Aorta (tissue), 5 donors: ENCODE data around the gene MRPL24. TPM values are rescaled to one million over a fixed set of nuclear protein-coding genes. Genes with fewer than 3 reads are reported as not detected.
A peak's percentile ranks its signal among the peaks of the same experiment; 100 is the strongest.

ENCODE experiments used
- ATAC-seq: fragments of 200-7000 bp; cut with Tn5 transposase; one replicate; pipeline ENCODE4 v1.9.1; 2022; ENCODE audit warnings: moderate library complexity; ENCODE audit not compliant: low FRiP score
- DNase-seq, 2 donors: peaks; one replicate each; pipeline ENCODE4 v3.0.0-alpha.2; 2020
- H3K27ac ChIP-seq, 2 donors: one replicate each; pipeline ENCODE4 v1.5.1; 2013; ENCODE audit warnings: low read length in 2 of 2, mild to moderate bottlenecking in 2 of 2, moderate library complexity in 2 of 2, control low read depth in 1 of 2, inconsistent platforms in 1 of 2, low read depth in 1 of 2
- H3K27me3 ChIP-seq, 2 donors: one replicate each; pipeline ENCODE4 v1.6.1; 2013; ENCODE audit warnings: control low read depth in 1 of 2, low read length in 1 of 2, mild to moderate bottlenecking in 1 of 2, moderate library complexity in 1 of 2; ENCODE audit not compliant: insufficient read depth in 2 of 2, control insufficient read depth in 1 of 2
- H3K36me3 ChIP-seq, 2 donors: one replicate each; pipeline ENCODE4 v1.6.1; 2013; ENCODE audit warnings: control low read depth in 1 of 2, low read length in 1 of 2, mild to moderate bottlenecking in 1 of 2; ENCODE audit not compliant: insufficient read depth in 2 of 2, control insufficient read depth in 1 of 2
- H3K4me1 ChIP-seq, 2 donors: one replicate each; pipeline ENCODE4 v1.6.1; 2013; ENCODE audit warnings: low read length in 2 of 2, control low read depth in 1 of 2, mild to moderate bottlenecking in 1 of 2, moderate library complexity in 1 of 2; ENCODE audit not compliant: insufficient read depth in 2 of 2, control insufficient read depth in 1 of 2
- H3K4me3 ChIP-seq, 2 donors: one replicate each; pipeline ENCODE4 v1.5.1; 2013; ENCODE audit warnings: low read length in 2 of 2, control low read depth in 1 of 2, mild to moderate bottlenecking in 1 of 2
- H3K9me3 ChIP-seq: one replicate; pipeline ENCODE4 v1.6.1; 2013; ENCODE audit warnings: mild to moderate bottlenecking, low read length; ENCODE audit not compliant: control insufficient read depth
- WGBS, 2 donors: extraction: QIAGEN DNeasy Blood & Tissue Kit; methylation state at CpG; one replicate each; pipeline ENCODE4 v1.1.7; 2013; 5-methylcytosine and 5-hydroxymethylcytosine counted together
- intact Hi-C, 2 donors: fragments of 100-400 bp; cut with DNase I; formaldehyde crosslinking; loops; one replicate each; pipeline versions ENCODE4 v1.14.2 to v1.15.0; 2022
- polyA plus RNA-seq, 2 donors: library from polyadenylated mRNA; stranded (reverse); fragments of 200-250 nt; gene quantifications; one replicate each; pipeline ENCODE4 v1.2.3, GENCODE V29; 2013
- total RNA-seq, 2 donors: library from RNA; stranded (reverse); fragmentation: NEBNext Ultra II Directional; extraction: Animal tissue kit (Norgen Biotek cat#: 25700); gene quantifications; one replicate each; pipeline ENCODE4 v1.2.1, GENCODE V29; 2021
- donor health status: healthy with polysubstance abuse.
- donor health status: Bipolar disorder and iron deficiency.
- donor health status: DM: no; HTN: no; CAD: no.
- donor health status: DM: no; HTN: no; CAD: no.
- donor health status: DM: yes; HTN: yes; CAD: no.

Gene MRPL24
- total and polyA plus RNA-seq, 4 donors, result 44.0 to 73.1 (median 57.3) TPM

DNA sequence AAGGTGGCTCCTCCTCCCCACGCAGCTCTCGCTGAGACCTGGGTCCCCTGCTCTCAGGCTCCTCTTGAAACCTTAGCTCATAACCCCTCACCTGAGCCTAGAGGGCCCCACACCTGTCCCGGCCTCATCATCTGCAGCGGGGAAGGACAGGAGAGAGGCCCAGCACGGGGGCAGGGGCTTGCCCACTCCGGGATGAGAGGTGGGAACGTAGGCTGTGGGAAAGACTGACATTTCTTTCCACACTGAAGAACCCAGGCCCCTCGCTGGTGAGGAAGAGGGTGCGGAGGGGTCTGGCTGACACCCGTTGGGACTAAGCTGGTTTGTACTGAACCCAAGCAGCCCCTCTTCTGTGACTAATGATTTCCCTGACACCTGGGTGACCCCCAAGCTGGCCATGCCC lies 49.7 kb downstream of the MRPL24 start:
- H3K27me3 ChIP-seq, result no peaks in the 10 kb centered on the region
- H3K9me3 ChIP-seq, result no peaks in the 10 kb centered on the region
- H3K4me3 ChIP-seq, result no peak overlapping the region
- DNase-seq (no peak), ATAC-seq (no peak)
- WGBS, 2 donors, result 77 to 80% methylated on average over 10 of the region's 10 CpGs
- H3K27ac ChIP-seq, result no peak overlapping the region
- no peaks in the 10 kb centered on the region for H3K4me1 ChIP-seq
- intact Hi-C loops, result loop anchor here in 1 of 2 donors (10.0 kb wide), 1 partner anchor 194 kb away; no protein-coding TSS in a partner anchor
- H3K36me3 ChIP-seq, result no peaks in the 10 kb centered on the region

- no peak for ATAC-seq
- no peaks in the 10 kb centered on the region for H3K36me3 ChIP-seq
- no peaks in the 10 kb centered on the region for H3K27me3 ChIP-seq
- 56 to 59% methylated on average over 8 of the region's 8 CpGs for WGBS, 2 donors
- no peak overlapping the region for H3K4me3 ChIP-seq
- H3K4me1 ChIP-seq, result no peaks in the 10 kb centered on the region
- no peaks in the 10 kb centered on the region for H3K9me3 ChIP-seq
- no peak overlapping the region for H3K27ac ChIP-seq
- DNase-seq, result no peak
- intact Hi-C loops, result loop anchor here in 1 of 2 donors (10.0 kb wide), 1 partner anchor 194 kb away; no protein-coding TSS in a partner anchor
Measured at GRCh38 chr1:156690675-156691036, 50.2 kb downstream of the MRPL24 start.

GRCh38 chr1:156689953-156690674 lies 50.8 kb downstream of the MRPL24 start:
- 18% methylated on average over 10 of the region's 10 CpGs for WGBS, 2 donors
- DNase-seq, result no peak
- Histone ChIP-seq H3K4me3 (no peak overlapping the region), H3K27me3 (no peaks in the 10 kb centered on the region), H3K27ac (no peak overlapping the region), H3K9me3 (no peaks in the 10 kb centered on the region), H3K36me3 (no peaks in the 10 kb centered on the region), H3K4me1 (no peaks in the 10 kb centered on the region)
- intact Hi-C loops, result loop anchor here (1.0 to 10.0 kb wide), 5 partner anchors 35 to 202 kb away; partner anchors contain the start of genes PEAR1 (in 1 of the 2) and PRCC (in 1 of the 2)
- ATAC-seq, result no peak

GRCh38 chr1:156689035-156689952 lies 51.6 kb downstream of the MRPL24 start:
- Histone ChIP-seq H3K27ac (no peak overlapping the region), H3K4me3 (no peak overlapping the region), H3K36me3 (no peaks in the 10 kb centered on the region), H3K4me1 (no peaks in the 10 kb centered on the region), H3K27me3 (no peaks in the 10 kb centered on the region), H3K9me3 (no peaks in the 10 kb centered on the region)
- peak; percentile 86 to 91 for DNase-seq
- intact Hi-C loops, result loop anchor here (1.0 to 10.0 kb wide), 4 partner anchors 36 to 203 kb away; partner anchors contain the start of genes PEAR1 (in 1 of the 2) and PRCC (in 1 of the 2)
- 1% methylated on average over 23 of the region's 23 CpGs for WGBS, 2 donors
- peak; percentile 93 for ATAC-seq

Other genes starting within 250 kb of the MRPL24 start
- gene MEF2D, start 240.3 kb downstream of the MRPL24 start, total RNA-seq, result 10 to 100 TPM; 82.1 to 95.8 TPM
- gene MEF2D, start 240.3 kb downstream of the MRPL24 start, polyA plus RNA-seq, result 10 to 100 TPM in 1 of 2 donors, 1 to 10 TPM in 1; 8.1 to 27.4 TPM
- 1 to 10 TPM in 1 of 2 donors, under 1 TPM in 1; 0.58 to 2.3 TPM for gene IQGAP3, start 168.5 kb downstream of the MRPL24 start, total RNA-seq
- gene IQGAP3, start 168.5 kb downstream of the MRPL24 start, polyA plus RNA-seq, result under 1 TPM; 0.10 to 0.38 TPM
- gene TTC24, start 161.4 kb downstream of the MRPL24 start, total RNA-seq, result under 1 TPM in 1 of 2 donors, not detected in 1; 0.36 TPM
- not detected for gene TTC24, start 161.4 kb downstream of the MRPL24 start, polyA plus RNA-seq
- 10 to 100 TPM; 41.5 to 46.0 TPM for gene NAXE, start 149.3 kb downstream of the MRPL24 start, total RNA-seq
- gene NAXE, start 149.3 kb downstream of the MRPL24 start, polyA plus RNA-seq, result 10 to 100 TPM; 67.7 to 69.4 TPM
- gene GPATCH4, start 139.6 kb downstream of the MRPL24 start, total RNA-seq, result 10 to 100 TPM; 15.6 to 24.0 TPM
- 10 to 100 TPM; 12.2 to 22.4 TPM for gene GPATCH4, start 139.6 kb downstream of the MRPL24 start, polyA plus RNA-seq
- under 1 TPM; 0.39 to 0.94 TPM for gene HAPLN2, start 121.7 kb downstream of the MRPL24 start, total RNA-seq
- under 1 TPM in 1 of 2 donors, not detected in 1; 0.13 TPM for gene HAPLN2, start 121.7 kb downstream of the MRPL24 start, polyA plus RNA-seq
- gene BCAN, start 99.0 kb downstream of the MRPL24 start, total RNA-seq, result under 1 TPM in 1 of 2 donors, not detected in 1; 0.36 TPM
- under 1 TPM in 1 of 2 donors, not detected in 1; 0.95 TPM for gene BCAN, start 99.0 kb downstream of the MRPL24 start, polyA plus RNA-seq
- gene NES, start 63.7 kb downstream of the MRPL24 start, total RNA-seq, result 10 to 100 TPM; 47.9 to 57.2 TPM
- 1 to 10 TPM; 5.5 to 8.0 TPM for gene NES, start 63.7 kb downstream of the MRPL24 start, polyA plus RNA-seq
- 10 to 100 TPM in 1 of 2 donors, 1 to 10 TPM in 1; 3.8 to 34.4 TPM for gene CRABP2, start 35.5 kb downstream of the MRPL24 start, total RNA-seq
- 1 to 10 TPM; 6.5 to 7.8 TPM for gene CRABP2, start 35.5 kb downstream of the MRPL24 start, polyA plus RNA-seq
- gene METTL25B, start 12.6 kb downstream of the MRPL24 start, total RNA-seq, result 10 to 100 TPM; 20.7 to 33.6 TPM
- 10 to 100 TPM; 24.2 to 46.2 TPM for gene METTL25B, start 12.6 kb downstream of the MRPL24 start, polyA plus RNA-seq
- 10 to 100 TPM; 20.6 to 26.9 TPM for gene ISG20L2, start 12.3 kb downstream of the MRPL24 start, total RNA-seq
- gene ISG20L2, start 12.3 kb downstream of the MRPL24 start, polyA plus RNA-seq, result 10 to 100 TPM; 11.7 to 20.2 TPM
- gene HDGF, start 10.6 kb upstream of the MRPL24 start, total RNA-seq, result 100 to 1,000 TPM; 106 to 135 TPM
- 100 to 1,000 TPM in 1 of 2 donors, 10 to 100 TPM in 1; 94.9 to 126 TPM for gene HDGF, start 10.6 kb upstream of the MRPL24 start, polyA plus RNA-seq
- gene PRCC, start 26.4 kb upstream of the MRPL24 start, total RNA-seq, result 10 to 100 TPM; 41.0 to 50.2 TPM
- 10 to 100 TPM; 17.2 to 43.5 TPM for gene PRCC, start 26.4 kb upstream of the MRPL24 start, polyA plus RNA-seq
- gene SH2D2A, start 75.8 kb upstream of the MRPL24 start, total RNA-seq, result 1 to 10 TPM; 2.7 to 2.9 TPM
- under 1 TPM in 1 of 2 donors, not detected in 1; 0.38 TPM for gene SH2D2A, start 75.8 kb upstream of the MRPL24 start, polyA plus RNA-seq
- under 1 TPM in 1 of 2 donors, not detected in 1; 0.51 TPM for gene INSRR, start 118.0 kb upstream of the MRPL24 start, total RNA-seq
- gene INSRR, start 118.0 kb upstream of the MRPL24 start, polyA plus RNA-seq, result not detected
- 1 to 10 TPM; 1.2 to 3.5 TPM for gene NTRK1, start 119.8 kb upstream of the MRPL24 start, total RNA-seq
- gene NTRK1, start 119.8 kb upstream of the MRPL24 start, polyA plus RNA-seq, result under 1 TPM; 0.50 to 0.56 TPM
- gene PEAR1, start 152.6 kb upstream of the MRPL24 start, total RNA-seq, result 10 to 100 TPM; 17.4 to 32.9 TPM
- gene PEAR1, start 152.6 kb upstream of the MRPL24 start, polyA plus RNA-seq, result 10 to 100 TPM in 1 of 2 donors, 1 to 10 TPM in 1; 5.6 to 46.6 TPM
- gene LRRC71, start 179.5 kb upstream of the MRPL24 start, total RNA-seq, result 1 to 10 TPM in 1 of 2 donors, under 1 TPM in 1; 0.42 to 1.3 TPM
- 1 to 10 TPM in 1 of 2 donors, not detected in 1; 2.4 TPM for gene LRRC71, start 179.5 kb upstream of the MRPL24 start, polyA plus RNA-seq